OCI-LY1 (cell line): ENCODE measurements around the gene COPS9.

Experiments used
- H2AFZ ChIP-seq: fragments of 200-600 bp; sonication (generic), shearing (Covaris generic); 2 replicates; pipeline ENCODE4 v1.6.0; 2014; ENCODE audit warnings: antibody characterized with exemption, mild to moderate bottlenecking, low read length
- H3F3A ChIP-seq: fragments of 200-600 bp; sonication (generic), shearing (Covaris generic); 2 replicates; pipeline ENCODE4 v1.6.0; 2014; ENCODE audit warnings: mild to moderate bottlenecking, antibody characterized with exemption, low read length, moderate library complexity; ENCODE audit not compliant: insufficient read depth
- H3K27ac ChIP-seq: fragments of 200-600 bp; sonication (generic); 2 replicates; pipeline ENCODE4 v1.5.1; 2014; ENCODE audit warnings: low read length, mixed run types, mild to moderate bottlenecking, low read depth; ENCODE audit not compliant: poor library complexity, severe bottlenecking
- H3K27me3 ChIP-seq: fragments of 200-600 bp; sonication (generic); 2 replicates; pipeline ENCODE4 v1.6.0; 2014; ENCODE audit warnings: antibody characterized with exemption, mild to moderate bottlenecking, low read length, moderate library complexity; ENCODE audit not compliant: insufficient read depth
- H3K36me3 ChIP-seq: fragments of 200-600 bp; sonication (generic); 2 replicates; pipeline ENCODE4 v1.6.1; 2014; ENCODE audit warnings: mild to moderate bottlenecking, antibody characterized with exemption, low read length, moderate library complexity, mixed read lengths; ENCODE audit not compliant: insufficient read depth
- H3K4me1 ChIP-seq: fragments of 200-600 bp; sonication (generic); 2 replicates; pipeline ENCODE4 v1.5.1; 2014; ENCODE audit warnings: mild to moderate bottlenecking, low read length, moderate library complexity; ENCODE audit not compliant: insufficient read depth, severe bottlenecking
- H3K4me2 ChIP-seq: fragments of 200-600 bp; sonication (generic), shearing (Covaris generic); 2 replicates; pipeline ENCODE4 v1.6.1; 2014; ENCODE audit warnings: low read length
- H3K4me3 ChIP-seq: fragments of 200-600 bp; sonication (generic); 2 replicates; pipeline ENCODE4 v1.5.1; 2014; ENCODE audit warnings: low read length, low read depth, mild to moderate bottlenecking, mixed read lengths; ENCODE audit not compliant: poor library complexity, severe bottlenecking
- H3K79me2 ChIP-seq: fragments of 200-600 bp; shearing (Covaris generic); 2 replicates; pipeline ENCODE4 v1.6.1; 2016; ENCODE audit warnings: mixed run types, low read length, mixed read lengths; ENCODE audit not compliant: insufficient read depth
- H3K9ac ChIP-seq: fragments of 200-600 bp; sonication (generic), shearing (Covaris generic); 2 replicates; pipeline ENCODE4 v1.6.1; 2014; ENCODE audit warnings: mild to moderate bottlenecking, low read length, mixed read lengths
- H3K9me2 ChIP-seq: fragments of 200-600 bp; sonication (generic), shearing (Covaris generic); 2 replicates; pipeline ENCODE4 v1.6.1; 2014; ENCODE audit warnings: low read depth, mild to moderate bottlenecking, low read length, mixed read lengths
- H3K9me3 ChIP-seq: fragments of 200-600 bp; shearing (Covaris generic); 2 replicates; pipeline ENCODE4 v1.6.1; 2014; ENCODE audit warnings: low read length, mixed read lengths
- H4K20me1 ChIP-seq: fragments of 200-600 bp; sonication (generic), shearing (Covaris generic); 2 replicates; pipeline ENCODE4 v1.6.0; 2016; ENCODE audit warnings: mild to moderate bottlenecking, low read length; ENCODE audit not compliant: insufficient read depth
- EZH2 ChIP-seq: fragments of 200-600 bp; sonication (generic), shearing (Covaris generic); IDR thresholded peaks from 2 replicates; pipeline ENCODE4 v1.8.0; 2017; ENCODE audit warnings: borderline replicate concordance, mixed run types, mild to moderate bottlenecking, antibody characterized with exemption, low read length, moderate library complexity, mixed read lengths
- TF ChIP-seq, protein P1 (sequence below): fragments of 200-600 bp; sonication (generic), shearing (Covaris generic); IDR thresholded peaks from 2 replicates; pipeline ENCODE4 v1.5.1; 2017; ENCODE audit warnings: mild to moderate bottlenecking, antibody characterized with exemption, low read length, moderate library complexity, mixed read lengths

The COPS9 gene

DNA sequence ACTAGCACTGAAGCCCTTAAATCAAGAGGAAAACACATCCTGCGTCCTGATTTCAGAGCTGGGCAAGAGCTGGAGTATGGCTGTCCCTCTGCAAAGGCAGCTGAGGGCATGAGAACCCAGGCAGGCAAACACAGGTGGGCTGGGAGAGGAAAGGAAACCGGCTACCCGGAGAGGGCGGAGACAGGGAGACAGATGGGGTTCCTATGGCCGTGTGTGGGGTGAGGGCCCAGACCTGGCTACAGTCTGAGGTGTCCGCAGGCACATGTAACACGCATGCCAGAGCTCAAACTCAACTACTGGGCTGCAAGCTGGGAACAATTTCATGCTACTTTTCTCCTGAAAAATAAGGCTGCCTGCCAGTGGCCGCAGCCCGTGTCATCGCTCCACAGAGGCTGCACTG, 2.7 kb downstream of the COPS9 start:
- H3K9me3 ChIP-seq, result no peaks in the 10 kb centered on the region
- peaks cover 56% of the 10 kb centered on the region for H3K36me3 ChIP-seq
- H3K9ac ChIP-seq, result no peak overlapping the region
- H2AFZ ChIP-seq, result no peak overlapping the region
- H3K4me1 ChIP-seq, result peaks cover 21% of the 10 kb centered on the region
- no peaks in the 10 kb centered on the region for H4K20me1 ChIP-seq
- no peak overlapping the region for H3K4me2 ChIP-seq
- no peaks in the 10 kb centered on the region for H3K27me3 ChIP-seq
- no peaks in the 10 kb centered on the region for H3K9me2 ChIP-seq
- TF ChIP-seq EZH2, result no peak
- TF ChIP-seq, protein P1, sequence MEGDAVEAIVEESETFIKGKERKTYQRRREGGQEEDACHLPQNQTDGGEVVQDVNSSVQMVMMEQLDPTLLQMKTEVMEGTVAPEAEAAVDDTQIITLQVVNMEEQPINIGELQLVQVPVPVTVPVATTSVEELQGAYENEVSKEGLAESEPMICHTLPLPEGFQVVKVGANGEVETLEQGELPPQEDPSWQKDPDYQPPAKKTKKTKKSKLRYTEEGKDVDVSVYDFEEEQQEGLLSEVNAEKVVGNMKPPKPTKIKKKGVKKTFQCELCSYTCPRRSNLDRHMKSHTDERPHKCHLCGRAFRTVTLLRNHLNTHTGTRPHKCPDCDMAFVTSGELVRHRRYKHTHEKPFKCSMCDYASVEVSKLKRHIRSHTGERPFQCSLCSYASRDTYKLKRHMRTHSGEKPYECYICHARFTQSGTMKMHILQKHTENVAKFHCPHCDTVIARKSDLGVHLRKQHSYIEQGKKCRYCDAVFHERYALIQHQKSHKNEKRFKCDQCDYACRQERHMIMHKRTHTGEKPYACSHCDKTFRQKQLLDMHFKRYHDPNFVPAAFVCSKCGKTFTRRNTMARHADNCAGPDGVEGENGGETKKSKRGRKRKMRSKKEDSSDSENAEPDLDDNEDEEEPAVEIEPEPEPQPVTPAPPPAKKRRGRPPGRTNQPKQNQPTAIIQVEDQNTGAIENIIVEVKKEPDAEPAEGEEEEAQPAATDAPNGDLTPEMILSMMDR, result no peak
- peaks cover 11% of the 10 kb centered on the region; the same call in 1 of the 2 replicates for H3K79me2 ChIP-seq
- H3K4me3 ChIP-seq, result no peak overlapping the region
- no peaks in the 10 kb centered on the region for H3F3A ChIP-seq
- no peak overlapping the region for H3K27ac ChIP-seq

DNA sequence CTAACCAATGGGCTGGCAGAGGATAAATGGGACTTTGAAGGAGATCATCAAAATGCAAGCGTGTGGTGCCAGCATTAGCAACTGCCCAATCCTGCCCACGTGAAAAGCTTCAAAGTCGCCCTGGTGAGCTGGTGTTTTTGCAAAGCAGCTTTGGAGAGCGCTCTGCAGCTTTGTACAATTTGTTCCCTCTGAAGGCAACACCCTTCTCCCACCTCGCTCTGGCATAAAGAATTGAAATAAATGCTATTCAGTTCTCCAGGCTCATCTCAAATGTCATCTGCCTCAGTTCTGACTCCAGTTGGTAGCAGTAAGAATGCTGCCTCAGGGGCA, 3.5 kb downstream of the COPS9 start:
- H2AFZ ChIP-seq, result no peak overlapping the region
- H4K20me1 ChIP-seq, result no peaks in the 10 kb centered on the region
- H3K9ac ChIP-seq, result no peak overlapping the region
- peaks cover 11% of the 10 kb centered on the region; the same call in 1 of the 2 replicates for H3K79me2 ChIP-seq
- H3K27me3 ChIP-seq, result no peaks in the 10 kb centered on the region
- H3K36me3 ChIP-seq, result peaks cover 63% of the 10 kb centered on the region
- no peak overlapping the region for H3K4me2 ChIP-seq
- H3K4me3 ChIP-seq, result no peak overlapping the region
- no peak overlapping the region for H3K27ac ChIP-seq
- no peaks in the 10 kb centered on the region for H3K9me2 ChIP-seq
- H3K9me3 ChIP-seq, result no peaks in the 10 kb centered on the region
- H3K4me1 ChIP-seq, result peaks cover 21% of the 10 kb centered on the region
- H3F3A ChIP-seq, result no peaks in the 10 kb centered on the region
- no peak for TF ChIP-seq EZH2
- TF ChIP-seq, protein P1, result no peak

DNA sequence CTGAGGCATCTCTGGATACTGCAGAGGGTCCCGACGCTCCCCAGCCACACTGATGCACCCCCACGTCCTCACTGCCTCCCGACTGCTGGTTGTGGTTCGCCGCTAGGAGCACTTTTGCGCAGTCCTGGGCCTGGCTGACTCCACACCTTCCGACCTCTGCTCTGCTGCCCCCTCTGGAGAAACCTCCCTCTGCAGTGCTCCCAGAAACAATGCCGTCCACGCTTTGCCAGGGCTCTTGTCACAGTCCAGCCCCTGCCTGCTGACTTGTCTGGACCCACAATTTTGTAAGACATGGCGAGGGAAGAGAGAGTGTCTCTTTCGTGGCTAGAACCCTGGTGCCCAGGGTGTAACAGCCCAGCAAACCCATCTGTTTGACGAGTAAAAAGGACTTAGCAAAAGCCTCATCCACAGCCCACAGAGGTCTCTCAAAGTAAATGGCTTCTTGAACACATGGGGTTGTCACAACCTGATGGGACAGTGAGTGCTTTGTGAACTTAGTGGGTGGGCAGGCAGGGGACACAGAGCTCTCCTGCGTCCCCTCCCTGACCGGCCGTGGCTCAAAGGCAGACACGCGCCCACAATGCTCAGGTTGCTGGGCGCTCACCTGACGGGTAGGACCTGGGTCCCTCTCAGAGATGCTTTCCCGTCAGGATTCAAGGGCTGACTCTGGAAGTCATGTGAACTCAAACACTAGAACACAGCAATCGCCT, 4.0 kb downstream of the COPS9 start:
- H3K4me1 ChIP-seq, result peaks cover 19% of the 10 kb centered on the region
- H3K27me3 ChIP-seq, result no peaks in the 10 kb centered on the region
- H3K79me2 ChIP-seq, result peaks cover 11% of the 10 kb centered on the region; the same call in 1 of the 2 replicates
- TF ChIP-seq, protein P1, result no peak
- TF ChIP-seq EZH2, result no peak
- no peaks in the 10 kb centered on the region for H3F3A ChIP-seq
- no peaks in the 10 kb centered on the region for H3K9me3 ChIP-seq
- no peak overlapping the region for H3K27ac ChIP-seq
- no peak overlapping the region for H3K4me2 ChIP-seq
- no peak overlapping the region for H2AFZ ChIP-seq
- no peaks in the 10 kb centered on the region for H3K9me2 ChIP-seq
- no peaks in the 10 kb centered on the region for H4K20me1 ChIP-seq
- H3K4me3 ChIP-seq, result no peak overlapping the region
- peaks cover 63% of the 10 kb centered on the region for H3K36me3 ChIP-seq
- H3K9ac ChIP-seq, result no peak overlapping the region
